Astrocyte of the hippocampus (primary cell): ENCODE results near the gene ZNF264.

Experiments used
- DNase-seq: peaks from one replicate; pipeline ENCODE4 v3.0.0; 2011; ENCODE audit warnings: low read depth, low spot score

The ZNF264 gene

GRCh38 chr19:57245066-57245465 lies 53.8 kb downstream of the ZNF264 start:
- DNase-seq: no peak

DNA sequence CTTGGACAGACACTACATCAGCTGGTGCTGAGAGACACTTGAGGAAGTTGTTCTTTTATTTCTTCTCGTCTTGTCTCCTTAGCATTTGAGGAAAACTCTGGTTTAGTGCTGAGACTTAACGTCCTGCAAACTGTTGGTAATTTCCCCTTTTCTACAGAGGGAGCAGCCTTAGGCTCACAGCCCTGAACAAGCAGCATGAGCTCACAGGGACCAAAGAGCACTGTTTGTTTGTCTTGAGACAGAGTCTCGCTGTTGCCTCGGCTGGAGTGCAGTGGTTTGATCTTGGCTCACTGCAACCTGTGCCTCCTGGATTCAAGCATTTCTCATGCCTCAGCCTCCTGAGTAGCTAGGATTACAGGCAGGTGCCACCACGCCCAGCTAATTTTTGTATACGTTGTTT lies 54.7 kb downstream of the ZNF264 start:
- DNase-seq: no peak

DNA sequence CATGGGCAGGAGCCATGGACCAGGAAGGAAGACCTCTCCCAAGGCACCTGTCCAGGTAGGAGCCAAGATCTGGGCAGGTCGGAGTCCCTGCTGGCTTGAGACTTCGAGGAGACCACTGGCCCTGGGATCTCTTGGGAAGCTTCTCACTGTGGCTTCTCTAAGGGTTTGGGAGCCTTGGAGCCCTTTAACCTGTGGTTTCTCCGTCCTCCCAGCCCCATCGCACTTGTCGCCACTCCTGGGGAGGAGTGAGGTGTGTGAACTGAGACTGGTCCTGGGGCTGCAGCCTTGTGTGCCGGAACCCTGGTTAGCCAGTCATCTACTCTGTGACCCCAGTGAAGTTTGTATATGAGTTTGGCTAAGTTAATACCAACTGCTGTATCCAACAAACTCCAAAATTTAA lies 57.3 kb downstream of the ZNF264 start:
- no peak for DNase-seq

GRCh38 chr19:57249329-57249728 lies 58.0 kb downstream of the ZNF264 start:
- no peak for DNase-seq

GRCh38 chr19:57253767-57254166 lies 62.5 kb downstream of the ZNF264 start:
- peak; percentile 28 for DNase-seq

GRCh38 chr19:57262044-57262443 lies 70.7 kb downstream of the ZNF264 start:
- DNase-seq: no peak

DNA sequence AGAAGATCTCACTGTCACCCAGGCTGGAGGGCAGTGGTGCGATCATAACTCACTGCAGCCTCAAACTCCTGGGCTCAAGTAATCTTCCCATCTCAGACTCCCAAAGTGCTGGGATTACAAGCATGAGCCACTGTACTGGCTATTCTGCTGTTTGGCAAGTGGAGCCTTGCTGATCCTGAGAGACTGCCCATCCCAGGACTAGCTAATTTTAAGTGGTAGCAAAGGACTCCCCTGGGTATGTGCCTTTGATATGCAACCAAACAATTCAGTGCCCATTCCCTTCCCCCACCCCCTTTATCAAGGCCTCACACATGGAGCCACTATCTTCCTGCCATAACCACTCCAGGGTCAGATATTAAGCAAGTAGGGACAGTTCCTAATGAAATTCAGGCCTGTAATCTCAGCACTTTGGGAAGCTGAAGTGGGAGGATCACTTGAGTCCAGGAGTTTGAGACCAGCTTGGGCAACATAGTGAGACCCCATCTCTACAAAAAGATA lies 72.0 kb downstream of the ZNF264 start:
- no peak for DNase-seq

DNA sequence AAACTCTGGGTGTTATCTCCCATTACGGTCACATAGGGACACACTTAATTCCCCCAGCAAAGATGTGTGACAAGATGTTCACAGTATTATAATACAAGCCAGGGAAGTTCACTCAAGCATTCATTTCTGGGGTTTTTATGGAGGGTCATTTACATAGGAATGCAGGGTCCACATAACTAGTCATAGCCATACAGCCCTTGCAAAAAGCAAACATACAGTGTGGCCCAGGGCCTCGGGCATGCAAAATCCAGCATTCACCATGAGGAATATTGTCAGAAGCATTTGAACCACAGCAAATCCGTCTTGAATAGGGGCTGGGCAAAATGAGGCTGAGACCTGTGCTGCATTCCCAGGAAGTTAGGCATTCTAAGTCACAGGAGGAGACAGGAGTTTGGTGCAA lies 76.0 kb downstream of the ZNF264 start:
- DNase-seq: peak; percentile 86

DNA sequence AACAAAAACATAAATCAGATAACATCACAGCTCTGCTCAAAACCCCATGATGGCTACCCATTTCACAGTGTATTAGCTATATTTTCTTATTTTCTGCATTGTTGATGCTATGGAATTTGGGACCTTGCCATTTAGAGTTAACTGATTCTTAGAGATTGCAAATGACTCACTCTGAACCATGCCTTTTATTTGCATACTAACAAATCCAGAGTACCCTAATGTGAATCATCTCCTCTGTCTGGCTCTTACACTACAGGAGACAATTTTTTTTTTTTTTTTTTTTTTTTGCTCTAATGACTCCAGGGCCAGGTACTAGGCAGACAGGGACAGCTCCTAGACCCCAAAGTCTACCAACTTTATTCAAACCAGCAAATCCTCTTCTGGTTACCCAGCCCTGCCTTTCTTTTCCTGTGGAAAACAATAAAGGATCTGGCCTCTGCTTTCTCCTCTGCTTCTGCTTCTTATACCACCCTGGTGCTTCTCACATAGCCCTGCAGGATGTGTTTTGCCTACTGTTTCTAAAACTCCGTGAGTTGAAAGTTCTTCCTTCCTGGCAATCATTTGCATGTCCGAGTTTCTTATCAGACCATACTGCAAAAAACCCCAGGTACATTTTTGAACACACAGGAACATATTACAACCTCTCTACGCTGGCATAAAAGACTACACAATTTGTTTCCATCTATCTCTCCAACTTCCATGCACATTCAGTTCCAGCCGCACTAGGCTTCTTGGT lies 78.4 kb downstream of the ZNF264 start:
- peak; percentile 86 for DNase-seq

DNA sequence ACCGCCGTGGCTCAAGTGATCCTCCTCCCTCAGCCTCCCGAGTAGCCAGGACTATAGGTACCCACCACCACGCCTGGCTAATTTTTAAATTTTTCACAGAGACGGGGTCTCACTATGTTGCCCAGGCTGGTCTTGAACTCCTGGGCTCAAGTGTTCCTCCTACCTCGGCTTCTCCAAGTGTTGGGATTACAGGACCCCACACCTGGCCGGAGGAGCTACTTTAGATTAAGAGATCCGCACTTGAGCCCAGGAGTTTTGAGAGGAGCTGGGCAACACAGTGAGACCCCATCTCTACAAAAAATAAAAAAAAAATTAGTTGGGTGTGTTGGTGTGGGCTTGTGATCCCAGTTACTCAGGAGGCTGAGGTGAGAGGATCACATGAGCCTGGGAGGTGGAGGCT lies 80.0 kb downstream of the ZNF264 start:
- no peak for DNase-seq
